HepG2 (cell line): ENCODE data around the gene OIT3. TPM values are rescaled to one million over a fixed set of nuclear protein-coding genes. Genes with fewer than 3 reads are reported as not detected.

ENCODE experiments used
- ATAC-seq: fragments of 200-7000 bp; cut with Tn5 transposase; 3 replicates; pipeline ENCODE4 v1.9.1; 2020; ENCODE audit warnings: mild to moderate bottlenecking, moderate library complexity
- BruUV-seq: library from RNA; stranded (reverse); fragments of 400-500 nt; replicated peaks from 2 replicates; lab custom pipeline; 2021; lab: Mats Ljungman, UMichigan
- CTCF ChIA-PET: fragments of 300-600 bp; formaldehyde crosslinking; extraction: SDS; loops from one replicate; lab custom pipeline; 2021; ENCODE audit warnings: low total read pairs, inconsistent platforms, low intra/inter-chr PET ratio; lab: Yijun Ruan, JAX
- POLR2A ChIA-PET: fragments of 350-600 bp; sonication (Branson Sonifier 250); formaldehyde crosslinking; loops from one replicate; lab custom pipeline; 2020; ENCODE audit warnings: antibody characterized with exemption, inconsistent platforms; lab: Yijun Ruan, JAX
- DNase-seq: peaks from one replicate; pipeline ENCODE4 v3.0.0-alpha.2; 2015; ENCODE audit warnings: low spot score
- FAIRE-seq: peaks from 3 replicates; lab custom pipeline; 2011; peaks lifted over from hg19 to GRCh38; lab: Jason Lieb, UNC
- H2AFZ ChIP-seq: one replicate; pipeline ENCODE4 v1.6.1; 2011; ENCODE audit warnings: low read length, inconsistent platforms
- H3K27ac ChIP-seq: fragments of 300-600 bp; 3 replicates; pipeline ENCODE4 v1.8.0; 2011; ENCODE audit warnings: mixed run types, mild to moderate bottlenecking, mixed read lengths, low read length, inconsistent platforms; ENCODE audit not compliant: insufficient read depth; ENCODE audit errors: extremely low read length
- H3K27me3 ChIP-seq, 2 experiments: fragments of 200-600 bp in 1 of 2; 2 replicates in 1 of 2; 3 replicates in 1 of 2; pipeline versions ENCODE4 v1.6.0 to v1.8.0; 2011; ENCODE audit warnings: low read length in 2 of 2, mild to moderate bottlenecking in 2 of 2, moderate library complexity in 2 of 2, inconsistent platforms in 1 of 2; ENCODE audit not compliant: insufficient read depth in 2 of 2, control insufficient read depth in 1 of 2
- H3K36me3 ChIP-seq, 2 experiments: fragments of 200-600 bp in 1 of 2; replicated peaks in 1 of 2; 2 replicates in 1 of 2; 3 replicates in 1 of 2; pipeline versions ENCODE4 v1.5.1 to v1.8.0; 2011; ENCODE audit warnings: low read length in 2 of 2, inconsistent platforms in 1 of 2; ENCODE audit not compliant: insufficient read depth in 2 of 2, control insufficient read depth in 1 of 2
- H3K4me1 ChIP-seq: 2 replicates; pipeline ENCODE4 v1.5.1; 2012; ENCODE audit warnings: low read length, inconsistent platforms; ENCODE audit not compliant: insufficient read depth
- H3K4me2 ChIP-seq: 2 replicates; pipeline ENCODE4 v1.6.0; 2011; ENCODE audit warnings: low read depth, low read length, inconsistent platforms
- H3K4me3 ChIP-seq, 3 experiments: fragments of 200-600 bp in 1 of 3; sonication (generic), shearing (Covaris generic) in 1 of 3; replicated peaks in 1 of 3; 2 replicates each; pipeline ENCODE4 v1.5.1; 2011 to 2016; ENCODE audit warnings: low read length in 3 of 3, inconsistent platforms in 2 of 3, low read depth in 2 of 3, mild to moderate bottlenecking in 2 of 3, control low read depth in 1 of 3, mixed read lengths in 1 of 3; ENCODE audit not compliant: insufficient read depth in 1 of 3
- H3K79me2 ChIP-seq: one replicate; pipeline ENCODE4 v1.6.1; 2011; ENCODE audit warnings: low read length, inconsistent platforms; ENCODE audit not compliant: insufficient read depth
- H3K9ac ChIP-seq: 2 replicates; pipeline ENCODE4 v1.6.0; 2011; ENCODE audit warnings: mild to moderate bottlenecking, low read depth, low read length, inconsistent platforms; ENCODE audit not compliant: insufficient read depth
- H3K9me3 ChIP-seq: 2 replicates; pipeline ENCODE4 v1.5.1; 2012; ENCODE audit warnings: mild to moderate bottlenecking, low read length
- H4K20me1 ChIP-seq: 2 replicates; pipeline ENCODE4 v1.6.0; 2011; ENCODE audit warnings: inconsistent platforms, mild to moderate bottlenecking, low read length, moderate library complexity; ENCODE audit not compliant: insufficient read depth
- ARNT2 ChIP-seq: sonication (generic); formaldehyde crosslinking; IDR thresholded peaks from 2 replicates; pipeline ENCODE4 v1.8.0; 2022; ENCODE audit warnings: mild to moderate bottlenecking, low read depth, missing genetic modification reagents, moderate library complexity
- FOSL1 ChIP-seq: sonication (generic); formaldehyde crosslinking; IDR thresholded peaks from 2 replicates; pipeline ENCODE4 v1.9.0; 2021; ENCODE audit warnings: missing genetic modification reagents, borderline replicate concordance
- HDAC6 ChIP-seq: fragments of 200-600 bp; sonication (generic); IDR thresholded peaks from 2 replicates; pipeline ENCODE4 v1.7.0; 2017; ENCODE audit warnings: mild to moderate bottlenecking, antibody characterized with exemption, low read length, low read depth
- HMG20A ChIP-seq: IDR thresholded peaks from 2 replicates; pipeline ENCODE4 v1.6.1; 2016; ENCODE audit warnings: borderline replicate concordance
- KDM5A ChIP-seq: fragments of 200-600 bp; sonication (generic); IDR thresholded peaks from 2 replicates; pipeline ENCODE4 v1.7.0; 2018; ENCODE audit warnings: antibody characterized with exemption, mild to moderate bottlenecking, low read length, borderline replicate concordance
- MZF1 ChIP-seq: sonication (generic); formaldehyde crosslinking; IDR thresholded peaks from 2 replicates; pipeline ENCODE4 v1.8.1; 2023; ENCODE audit warnings: mild to moderate bottlenecking, missing genetic modification reagents, borderline replicate concordance
- NCOA1 ChIP-seq: sonication (generic); formaldehyde crosslinking; IDR thresholded peaks from 2 replicates; pipeline ENCODE4 v1.9.0; 2021; ENCODE audit warnings: missing genetic modification reagents
- ONECUT2 ChIP-seq: sonication (generic); formaldehyde crosslinking; IDR thresholded peaks from 2 replicates; pipeline ENCODE4 v1.4.0; 2020; ENCODE audit warnings: missing genetic modification reagents
- POLR2AphosphoS2 ChIP-seq: IDR thresholded peaks from 2 replicates; pipeline ENCODE4 v1.6.1; 2011; ENCODE audit warnings: low read depth, low read length, improper control_type of control experiment
- SUZ12 ChIP-seq: fragments of 150-350 bp; IDR thresholded peaks from 2 replicates; pipeline ENCODE4 v1.6.1; 2014; ENCODE audit warnings: low read depth, low read length
- ZNF124 ChIP-seq: sonication (generic); formaldehyde crosslinking; IDR thresholded peaks from 2 replicates; pipeline ENCODE4 v1.4.0; 2020; ENCODE audit warnings: missing genetic modification reagents
- ZNF234 ChIP-seq: sonication (generic); formaldehyde crosslinking; conservative IDR thresholded peaks from 2 replicates; pipeline ENCODE4 v1.5.1; 2020; ENCODE audit warnings: mild to moderate bottlenecking, missing genetic modification reagents
- ZNF24 ChIP-seq: fragments of 450-650 bp; IDR thresholded peaks from 2 replicates; pipeline ENCODE4 v1.6.1; 2017; ENCODE audit warnings: antibody characterized with exemption, mild to moderate bottlenecking
- ZNF615 ChIP-seq: sonication (generic); formaldehyde crosslinking; IDR thresholded peaks from 2 replicates; pipeline ENCODE4 v1.5.0; 2020; ENCODE audit warnings: mild to moderate bottlenecking, missing genetic modification reagents, borderline replicate concordance
- ZNF629 ChIP-seq: sonication (generic); formaldehyde crosslinking; conservative IDR thresholded peaks from 2 replicates; pipeline ENCODE4 v1.5.0; 2020; ENCODE audit warnings: missing genetic modification reagents
- ZNF674 ChIP-seq: sonication (generic); formaldehyde crosslinking; IDR thresholded peaks from 2 replicates; pipeline ENCODE4 v1.5.0; 2020; ENCODE audit warnings: low read depth, mild to moderate bottlenecking, missing genetic modification reagents
- ZNF720 ChIP-seq: sonication (generic); formaldehyde crosslinking; IDR thresholded peaks from 2 replicates; pipeline ENCODE4 v1.4.0; 2020; ENCODE audit warnings: missing genetic modification reagents
- ZNF747 ChIP-seq: sonication (generic); formaldehyde crosslinking; IDR thresholded peaks from 2 replicates; pipeline ENCODE4 v1.8.1; 2023; ENCODE audit warnings: missing genetic modification reagents, mild to moderate bottlenecking, borderline replicate concordance
- ZNF883 ChIP-seq: sonication (generic); formaldehyde crosslinking; IDR thresholded peaks from 2 replicates; pipeline ENCODE4 v1.5.1; 2020; ENCODE audit warnings: mild to moderate bottlenecking, missing genetic modification reagents; ENCODE audit errors: not compliant biosample characterization
- WGBS: methylation state at CpG from one replicate; pipeline ENCODE4 v1.1.6; 2017; ENCODE audit warnings: low lambda C conversion rate; 5-methylcytosine and 5-hydroxymethylcytosine counted together
- in situ Hi-C: cut with HindIII; loops from 2 replicates; pipeline ENCODE4 v1.10.0; 2017; ENCODE audit warnings: low pct_unique_long_range_greater_than_20kb; ENCODE audit not compliant: extremely low pct_ligation_motif_present
- intact Hi-C: fragments of 100-400 bp; cut with micrococcal nuclease; formaldehyde crosslinking; loops from one replicate; pipeline ENCODE4 v1.10.0; 2022; ENCODE audit not compliant: unreplicated experiment
- polyA plus RNA-seq, 8 experiments: library from polyadenylated mRNA; depleted of rRNA in 3 of 8; stranded (reverse) in 7 of 8; unstranded in 1 of 8; fragments of >200 nt; fragmentation: Illumina TruSeq in 4 of 8; extraction: Trizol in 4 of 8; gene quantifications; 2 replicates each; pipeline versions ENCODE4 v1.2.1 to v1.2.3, GENCODE V29; 2011 to 2016; ENCODE audit warnings: low read depth in 4 of 8, missing spikeins in 1 of 8, mixed read lengths in 1 of 8; ENCODE audit not compliant: insufficient read depth in 1 of 8
- total RNA-seq, 5 experiments: library from RNA; depleted of rRNA; stranded (reverse); fragments of >200 nt; fragmentation: Illumina TruSeq; extraction: Trizol; gene quantifications; 2 replicates each; pipeline ENCODE4 v1.2.3, GENCODE V29; 2016; ENCODE audit warnings: low read depth in 1 of 5
- TF ChIP-seq, protein P1 (sequence below): IDR thresholded peaks from 2 replicates; pipeline ENCODE4 v1.6.1; 2012; ENCODE audit warnings: low read depth, low read length, improper control_type of control experiment

OIT3 gene
- total and polyA plus RNA-seq, 2 of the 13 experiments (the other 11 are each of a cell fraction or from before 2014, with no cell fraction given): not detected

DNA sequence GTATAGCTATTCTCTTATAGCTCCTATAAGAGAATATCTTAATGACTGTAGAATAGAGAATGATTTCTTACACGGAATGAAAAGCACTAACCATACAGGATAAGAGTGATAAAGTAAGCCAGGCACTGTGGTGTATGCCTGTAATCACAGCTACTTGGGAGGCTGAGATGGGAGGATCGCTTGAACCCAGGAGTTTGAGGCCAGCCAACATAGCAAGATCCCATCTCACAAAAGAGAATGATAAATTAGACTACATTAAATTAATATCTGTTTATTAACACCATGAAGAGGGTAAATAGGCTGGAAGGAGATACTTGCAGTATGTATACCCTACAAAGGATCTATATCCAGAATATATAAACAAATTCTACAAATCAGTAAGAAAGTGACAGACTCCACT, 12.2 kb upstream of the OIT3 start:
- H3K4me1 ChIP-seq: no peaks in the 10 kb centered on the region
- DNase-seq (no peak), ATAC-seq (no peak), FAIRE-seq (no peak)
- intact Hi-C loops: no loop called here
- no TSS peak for BruUV-seq
- ChIA-PET POLR2A (no interaction called here), CTCF (no interaction called here)
- no peak overlapping the region for H3K27ac ChIP-seq
- H3K4me3 ChIP-seq: no peak overlapping the region
- H3K79me2 ChIP-seq: no peaks in the 10 kb centered on the region
- no peaks in the 10 kb centered on the region for H4K20me1 ChIP-seq
- no peaks in the 10 kb centered on the region for H3K27me3 ChIP-seq
- H3K4me2 ChIP-seq: no peak overlapping the region
- H2AFZ ChIP-seq: no peak overlapping the region
- H3K9ac ChIP-seq: no peak overlapping the region
- 98% methylated on average over 2 of the region's 2 CpGs for whole genome bisulfite sequencing
- in situ Hi-C loops: no loop called here
- H3K9me3 ChIP-seq: no peaks in the 10 kb centered on the region
- H3K36me3 ChIP-seq: peaks cover 0 to 2% of the 10 kb centered on the region in 2 experiments; a peak in 3 of 5 replicates
- TF ChIP-seq ZNF24: no peak

GRCh38 chr10:72883861-72884260, 9.7 kb upstream of the OIT3 start:
- H3K4me1 ChIP-seq: no peaks in the 10 kb centered on the region
- no peak overlapping the region for H2AFZ ChIP-seq
- intact Hi-C loops: no loop called here
- BruUV-seq: no TSS peak
- H4K20me1 ChIP-seq: no peaks in the 10 kb centered on the region
- POLR2A ChIA-PET: no interaction called here
- in situ Hi-C loops: no loop called here
- H3K4me2 ChIP-seq: no peak overlapping the region
- WGBS: 97% methylated on average over 2 of the region's 2 CpGs
- H3K9ac ChIP-seq: no peak overlapping the region
- CTCF ChIA-PET: no interaction called here
- TF ChIP-seq ZNF720: no peak
- no peak for TF ChIP-seq HMG20A (CRISPR knock-in tag)
- TF ChIP-seq ZNF629 (CRISPR knock-in tag): no peak
- TF ChIP-seq FOSL1 (CRISPR knock-in tag): no peak
- no peak for TF ChIP-seq KDM5A
- no peak for TF ChIP-seq ONECUT2 (CRISPR knock-in tag)
- no peak for TF ChIP-seq ZNF124
- TF ChIP-seq ZNF674 (CRISPR knock-in tag): no peak
- TF ChIP-seq ZNF234 (CRISPR knock-in tag): no peak
- no peak for TF ChIP-seq MZF1 (CRISPR knock-in tag)
- no peak for TF ChIP-seq ZNF615
- TF ChIP-seq ZNF747 (CRISPR knock-in tag): no peak
- TF ChIP-seq, protein P1, sequence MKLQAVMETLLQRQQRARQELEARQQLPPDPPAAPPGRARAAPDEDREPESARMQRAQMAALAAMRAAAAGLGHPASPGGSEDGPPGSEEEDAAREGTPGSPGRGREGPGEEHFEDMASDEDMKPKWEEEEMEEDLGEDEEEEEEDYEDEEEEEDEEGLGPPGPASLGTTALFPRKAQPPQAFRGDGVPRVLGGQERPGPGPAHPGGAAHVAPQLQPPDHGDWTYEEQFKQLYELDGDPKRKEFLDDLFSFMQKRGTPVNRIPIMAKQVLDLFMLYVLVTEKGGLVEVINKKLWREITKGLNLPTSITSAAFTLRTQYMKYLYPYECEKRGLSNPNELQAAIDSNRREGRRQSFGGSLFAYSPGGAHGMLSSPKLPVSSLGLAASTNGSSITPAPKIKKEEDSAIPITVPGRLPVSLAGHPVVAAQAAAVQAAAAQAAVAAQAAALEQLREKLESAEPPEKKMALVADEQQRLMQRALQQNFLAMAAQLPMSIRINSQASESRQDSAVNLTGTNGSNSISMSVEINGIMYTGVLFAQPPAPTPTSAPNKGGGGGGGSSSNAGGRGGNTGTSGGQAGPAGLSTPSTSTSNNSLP: no peak
- no peak for TF ChIP-seq SUZ12
- TF ChIP-seq ARNT2 (CRISPR knock-in tag): no peak
- no peak for TF ChIP-seq ZNF883
- TF ChIP-seq NCOA1 (CRISPR knock-in tag): no peak
- no peak for TF ChIP-seq POLR2AphosphoS2
- TF ChIP-seq HDAC6: no peak
- FAIRE-seq (no peak), DNase-seq (no peak), ATAC-seq (no peak)
- H3K79me2 ChIP-seq: no peaks in the 10 kb centered on the region
- no peak overlapping the region for H3K4me3 ChIP-seq
- H3K9me3 ChIP-seq: no peaks in the 10 kb centered on the region
- H3K27me3 ChIP-seq: no peaks in the 10 kb centered on the region
- no peak overlapping the region for H3K27ac ChIP-seq
- H3K36me3 ChIP-seq: peaks cover 3% of the 10 kb centered on the region in 2 experiments; a peak in 2 of 5 replicates
